GM04503 (cell line): ENCODE results near the gene RTL5.
A peak's percentile ranks its signal among the peaks of the same experiment; 100 is the strongest.

Experiments used
- DNase-seq: peaks from one replicate; pipeline ENCODE4 v3.0.0-alpha.2; 2012; ENCODE audit warnings: low read depth

RTL5 gene

GRCh38 chrX:72129661-72130060 lies 2.1 kb downstream of the RTL5 start:
- no peak for DNase-seq

GRCh38 chrX:72128881-72129280 lies 2.8 kb downstream of the RTL5 start:
- no peak for DNase-seq

- DNase-seq = no peak
These were observed 3.4 kb downstream of the RTL5 start for GRCh38 chrX:72128183-72128834.

- no peak for DNase-seq
These were observed 4.4 kb downstream of the RTL5 start for GRCh38 chrX:72127332-72127731.

GRCh38 chrX:72126539-72127140 lies 5.1 kb downstream of the RTL5 start:
- peak; percentile 43 for DNase-seq

GRCh38 chrX:72126048-72126415 lies 5.7 kb downstream of the RTL5 start:
- DNase-seq = no peak

- no peak for DNase-seq
These were observed 6.2 kb downstream of the RTL5 start for GRCh38 chrX:72125331-72126047.

- no peak for DNase-seq
These were observed 7.0 kb downstream of the RTL5 start for GRCh38 chrX:72124540-72125201.

- DNase-seq = no peak
These were observed 8.1 kb downstream of the RTL5 start for GRCh38 chrX:72123471-72124185.

GRCh38 chrX:72122621-72123337 lies 8.9 kb downstream of the RTL5 start:
- no peak for DNase-seq

GRCh38 chrX:72121383-72121782 lies 10.3 kb downstream of the RTL5 start:
- DNase-seq = peak; percentile 49

GRCh38 chrX:72120837-72121236 lies 10.9 kb downstream of the RTL5 start:
- no peak for DNase-seq

GRCh38 chrX:72117636-72118210 lies 14.0 kb downstream of the RTL5 start:
- no peak for DNase-seq

GRCh38 chrX:72115380-72115779 lies 16.3 kb downstream of the RTL5 start:
- DNase-seq = no peak

GRCh38 chrX:72114807-72115206 lies 16.9 kb downstream of the RTL5 start:
- no peak for DNase-seq

GRCh38 chrX:72114306-72114705 lies 17.4 kb downstream of the RTL5 start:
- DNase-seq = no peak

- no peak for DNase-seq
These were observed 18.3 kb downstream of the RTL5 start for GRCh38 chrX:72113461-72113860.

GRCh38 chrX:72110876-72111708 lies 20.6 kb downstream of the RTL5 start:
- DNase-seq = no peak

- DNase-seq = no peak
These were observed 21.5 kb downstream of the RTL5 start for GRCh38 chrX:72110051-72110875.
